ENCODE measurements around the gene OBP2A.

GRCh38 chr9:135503371-135504261, 42.3 kb upstream of the OBP2A start:
- TF ChIP-seq, protein P1, sequence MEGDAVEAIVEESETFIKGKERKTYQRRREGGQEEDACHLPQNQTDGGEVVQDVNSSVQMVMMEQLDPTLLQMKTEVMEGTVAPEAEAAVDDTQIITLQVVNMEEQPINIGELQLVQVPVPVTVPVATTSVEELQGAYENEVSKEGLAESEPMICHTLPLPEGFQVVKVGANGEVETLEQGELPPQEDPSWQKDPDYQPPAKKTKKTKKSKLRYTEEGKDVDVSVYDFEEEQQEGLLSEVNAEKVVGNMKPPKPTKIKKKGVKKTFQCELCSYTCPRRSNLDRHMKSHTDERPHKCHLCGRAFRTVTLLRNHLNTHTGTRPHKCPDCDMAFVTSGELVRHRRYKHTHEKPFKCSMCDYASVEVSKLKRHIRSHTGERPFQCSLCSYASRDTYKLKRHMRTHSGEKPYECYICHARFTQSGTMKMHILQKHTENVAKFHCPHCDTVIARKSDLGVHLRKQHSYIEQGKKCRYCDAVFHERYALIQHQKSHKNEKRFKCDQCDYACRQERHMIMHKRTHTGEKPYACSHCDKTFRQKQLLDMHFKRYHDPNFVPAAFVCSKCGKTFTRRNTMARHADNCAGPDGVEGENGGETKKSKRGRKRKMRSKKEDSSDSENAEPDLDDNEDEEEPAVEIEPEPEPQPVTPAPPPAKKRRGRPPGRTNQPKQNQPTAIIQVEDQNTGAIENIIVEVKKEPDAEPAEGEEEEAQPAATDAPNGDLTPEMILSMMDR (IDR thresholded peaks at IDR 0.05; ENCODE audit: low read length), result no peak
- no peak for TF ChIP-seq EZH2 (IDR thresholded peaks at IDR 0.05; ENCODE audit: borderline replicate concordance, low read length)

Measured in OCI-LY1 (cell line).